Astrocyte (in vitro differentiated cells and primary cell): ENCODE measurements around the gene PRR16. TPM values are rescaled to one million over a fixed set of nuclear protein-coding genes. Genes with fewer than 3 reads are reported as not detected.

Source experiments
- DNase-seq: peaks from one replicate; pipeline ENCODE4 v3.0.0-alpha.2; 2010; ENCODE audit warnings: low read depth
- FAIRE-seq: peaks from 2 replicates; lab custom pipeline; 2011; peaks lifted over from hg19 to GRCh38; lab: Jason Lieb, UNC
- H2AFZ ChIP-seq: 2 replicates; pipeline ENCODE4 v1.6.0; 2012; ENCODE audit warnings: low read depth, low read length, inconsistent platforms
- H3K27ac ChIP-seq: 2 replicates; pipeline ENCODE4 v1.5.1; 2011; ENCODE audit warnings: low read depth, low read length, inconsistent platforms
- H3K27me3 ChIP-seq: 2 replicates; pipeline ENCODE4 v1.6.0; 2011; ENCODE audit warnings: low read length, inconsistent platforms; ENCODE audit not compliant: insufficient read depth
- H3K36me3 ChIP-seq: 2 replicates; pipeline ENCODE4 v1.5.1; 2011; ENCODE audit warnings: low read length, inconsistent platforms; ENCODE audit not compliant: insufficient read depth
- H3K4me1 ChIP-seq: 2 replicates; pipeline ENCODE4 v1.5.1; 2011; ENCODE audit warnings: low read length, inconsistent platforms; ENCODE audit not compliant: insufficient read depth
- H3K4me2 ChIP-seq: 2 replicates; pipeline ENCODE4 v1.6.0; 2012; ENCODE audit warnings: low read length, inconsistent platforms
- H3K4me3 ChIP-seq: 2 replicates; pipeline ENCODE4 v1.5.1; 2011; ENCODE audit warnings: low read depth, mild to moderate bottlenecking, low read length, inconsistent platforms; ENCODE audit not compliant: insufficient read depth
- H3K79me2 ChIP-seq: 2 replicates; pipeline ENCODE4 v1.6.0; 2012; ENCODE audit warnings: mild to moderate bottlenecking, low read length, inconsistent platforms; ENCODE audit not compliant: insufficient read depth
- H3K9ac ChIP-seq: 2 replicates; pipeline ENCODE4 v1.6.0; 2012; ENCODE audit warnings: mild to moderate bottlenecking, low read length, inconsistent platforms
- H3K9me3 ChIP-seq: 2 replicates; pipeline ENCODE4 v1.5.1; 2012; ENCODE audit warnings: low read depth, mild to moderate bottlenecking, low read length, inconsistent platforms; ENCODE audit not compliant: insufficient read depth
- H4K20me1 ChIP-seq: 2 replicates; pipeline ENCODE4 v1.6.0; 2012; ENCODE audit warnings: low read length, inconsistent platforms; ENCODE audit not compliant: insufficient read depth
- H3K27ac Mint-ChIP-seq: one replicate; pipeline ENCODE4 v1.8.0; 2021; ENCODE audit warnings: mild to moderate bottlenecking, mixed read lengths; ENCODE audit not compliant: unreplicated experiment
- H3K27me3 Mint-ChIP-seq: one replicate; pipeline ENCODE4 v1.8.0; 2021; ENCODE audit warnings: low read depth, mixed read lengths; ENCODE audit not compliant: unreplicated experiment
- H3K36me3 Mint-ChIP-seq: one replicate; pipeline ENCODE4 v1.8.0; 2021; ENCODE audit warnings: low read depth, mixed read lengths; ENCODE audit not compliant: unreplicated experiment
- H3K4me1 Mint-ChIP-seq: one replicate; pipeline ENCODE4 v1.8.0; 2021; ENCODE audit warnings: low read depth, mixed read lengths; ENCODE audit not compliant: unreplicated experiment
- H3K4me3 Mint-ChIP-seq: one replicate; pipeline ENCODE4 v1.8.0; 2021; ENCODE audit warnings: mild to moderate bottlenecking, moderate library complexity, mixed read lengths; ENCODE audit not compliant: unreplicated experiment
- H3K9me3 Mint-ChIP-seq: one replicate; pipeline ENCODE4 v1.8.0; 2021; ENCODE audit warnings: mild to moderate bottlenecking, mixed read lengths; ENCODE audit not compliant: unreplicated experiment
- EZH2 ChIP-seq: IDR thresholded peaks from 2 replicates; pipeline ENCODE4 v1.6.1; 2012; ENCODE audit warnings: mild to moderate bottlenecking, low read length, inconsistent platforms; ENCODE audit not compliant: insufficient read depth
- total RNA-seq: library from RNA; stranded (reverse); gene quantifications from 2 replicates; pipeline ENCODE4 v1.2.1, GENCODE V29; 2021
- TF ChIP-seq, protein P1 (sequence below): IDR thresholded peaks from 2 replicates; pipeline ENCODE4 v1.5.1; 2011; ENCODE audit warnings: low read depth, mild to moderate bottlenecking, inconsistent platforms, low read length, moderate library complexity; ENCODE audit not compliant: insufficient read depth

Gene PRR16
- total RNA-seq, 1 donor from 2014 or later: 9.1 TPM

DNA sequence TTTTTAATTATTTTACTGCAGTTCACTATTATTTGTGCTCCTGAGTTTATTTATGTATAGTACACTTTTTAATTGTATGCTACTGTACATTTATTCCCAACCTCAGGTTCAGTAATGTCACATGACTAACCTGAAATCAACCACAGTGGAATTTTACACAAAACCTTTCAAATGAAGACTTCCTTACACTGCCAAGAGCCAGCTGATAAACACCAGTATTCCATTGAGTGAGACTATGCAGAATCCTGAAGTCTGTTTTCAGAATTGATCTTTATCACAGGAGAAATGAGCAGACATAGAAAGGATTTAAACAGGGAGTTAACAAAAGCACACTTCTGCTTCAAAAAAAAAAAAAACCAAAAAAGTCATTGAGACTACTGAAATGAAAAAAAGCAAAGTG is 219.5 kb downstream of the PRR16 start:
- H3K4me1 ChIP-seq: peaks cover 25% of the 10 kb centered on the region
- H3K27ac ChIP-seq: no peak overlapping the region
- Mint-ChIP-seq H3K4me1 (peaks cover 28% of the 10 kb centered on the region), H3K4me3 (no peak overlapping the region), H3K9me3 (no peaks in the 10 kb centered on the region), H3K27ac (peak overlapping the region; percentile 73), H3K36me3 (peaks cover 5% of the 10 kb centered on the region), H3K27me3 (no peaks in the 10 kb centered on the region)
- H3K4me2 ChIP-seq: peak overlapping the region; percentile 41
- peak; percentile 58 for DNase-seq
- no peaks in the 10 kb centered on the region for H3K9me3 ChIP-seq
- no peak overlapping the region for H2AFZ ChIP-seq
- no peak overlapping the region for H3K4me3 ChIP-seq
- TF ChIP-seq EZH2: no peak
- TF ChIP-seq, protein P1, sequence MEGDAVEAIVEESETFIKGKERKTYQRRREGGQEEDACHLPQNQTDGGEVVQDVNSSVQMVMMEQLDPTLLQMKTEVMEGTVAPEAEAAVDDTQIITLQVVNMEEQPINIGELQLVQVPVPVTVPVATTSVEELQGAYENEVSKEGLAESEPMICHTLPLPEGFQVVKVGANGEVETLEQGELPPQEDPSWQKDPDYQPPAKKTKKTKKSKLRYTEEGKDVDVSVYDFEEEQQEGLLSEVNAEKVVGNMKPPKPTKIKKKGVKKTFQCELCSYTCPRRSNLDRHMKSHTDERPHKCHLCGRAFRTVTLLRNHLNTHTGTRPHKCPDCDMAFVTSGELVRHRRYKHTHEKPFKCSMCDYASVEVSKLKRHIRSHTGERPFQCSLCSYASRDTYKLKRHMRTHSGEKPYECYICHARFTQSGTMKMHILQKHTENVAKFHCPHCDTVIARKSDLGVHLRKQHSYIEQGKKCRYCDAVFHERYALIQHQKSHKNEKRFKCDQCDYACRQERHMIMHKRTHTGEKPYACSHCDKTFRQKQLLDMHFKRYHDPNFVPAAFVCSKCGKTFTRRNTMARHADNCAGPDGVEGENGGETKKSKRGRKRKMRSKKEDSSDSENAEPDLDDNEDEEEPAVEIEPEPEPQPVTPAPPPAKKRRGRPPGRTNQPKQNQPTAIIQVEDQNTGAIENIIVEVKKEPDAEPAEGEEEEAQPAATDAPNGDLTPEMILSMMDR: no peak
- H3K27me3 ChIP-seq: no peaks in the 10 kb centered on the region
- H3K36me3 ChIP-seq: no peaks in the 10 kb centered on the region
- H4K20me1 ChIP-seq: no peaks in the 10 kb centered on the region
- no peaks in the 10 kb centered on the region for H3K79me2 ChIP-seq
- FAIRE-seq: no peak
- H3K9ac ChIP-seq: no peak overlapping the region

- no peaks in the 10 kb centered on the region for H4K20me1 ChIP-seq
- H3K4me3 ChIP-seq: no peak overlapping the region
- Mint-ChIP-seq H3K27me3 (no peaks in the 10 kb centered on the region), H3K4me3 (no peak overlapping the region), H3K27ac (peak overlapping the region; percentile 73), H3K4me1 (peaks cover 25% of the 10 kb centered on the region), H3K9me3 (no peaks in the 10 kb centered on the region), H3K36me3 (peaks cover 5% of the 10 kb centered on the region)
- peaks cover 25% of the 10 kb centered on the region for H3K4me1 ChIP-seq
- H3K36me3 ChIP-seq: no peaks in the 10 kb centered on the region
- no peak overlapping the region for H3K4me2 ChIP-seq
- peak; percentile 21 for DNase-seq
- no peak overlapping the region for H3K27ac ChIP-seq
- no peaks in the 10 kb centered on the region for H3K9me3 ChIP-seq
- no peak for FAIRE-seq
- no peaks in the 10 kb centered on the region for H3K79me2 ChIP-seq
- no peak overlapping the region for H2AFZ ChIP-seq
- H3K9ac ChIP-seq: no peak overlapping the region
- no peaks in the 10 kb centered on the region for H3K27me3 ChIP-seq
- TF ChIP-seq EZH2: no peak
- TF ChIP-seq, protein P1: no peak
Measured at GRCh38 chr5:120684213-120684612, 220.1 kb downstream of the PRR16 start.

DNA sequence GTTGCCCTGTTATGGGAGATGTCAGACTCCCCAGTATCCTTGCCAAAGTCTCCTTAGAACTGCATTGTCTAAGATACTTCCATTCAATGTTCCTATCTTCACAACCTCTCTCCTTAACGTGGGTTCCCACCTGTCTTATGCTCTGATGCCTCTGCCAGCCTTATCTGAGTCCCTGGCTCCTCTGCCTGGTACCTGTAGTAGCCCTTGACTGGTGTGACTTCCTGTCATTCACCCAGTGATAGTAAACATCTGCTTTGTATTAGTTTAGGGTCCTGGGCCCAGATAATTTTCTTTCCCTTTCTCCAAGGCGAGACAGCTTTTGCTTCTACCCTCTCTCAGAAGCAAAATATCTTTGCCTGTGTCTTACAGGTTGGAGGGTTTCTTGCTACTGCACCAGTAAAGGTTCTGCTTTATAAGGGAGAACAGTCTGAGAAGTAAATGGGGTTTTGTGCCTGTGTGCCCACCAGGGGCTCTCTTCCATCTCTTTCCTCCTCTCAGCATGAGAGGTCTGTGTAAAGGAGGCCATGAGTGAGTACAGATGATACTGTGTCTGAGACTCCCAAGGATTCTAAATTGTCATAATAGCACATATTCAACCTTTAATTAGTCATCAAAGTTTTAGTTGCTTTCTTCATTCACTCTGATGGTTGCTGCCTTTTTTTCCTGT is 220.8 kb downstream of the PRR16 start:
- Histone ChIP-seq H3K4me3 (no peak overlapping the region), H3K79me2 (no peaks in the 10 kb centered on the region), H3K4me1 (peaks cover 25% of the 10 kb centered on the region), H3K4me2 (no peak overlapping the region), H3K9ac (no peak overlapping the region), H3K9me3 (no peaks in the 10 kb centered on the region), H3K36me3 (no peaks in the 10 kb centered on the region), H3K27me3 (no peaks in the 10 kb centered on the region), H3K27ac (no peak overlapping the region), H4K20me1 (no peaks in the 10 kb centered on the region), H2AFZ (no peak overlapping the region)
- peaks cover 25% of the 10 kb centered on the region for H3K4me1 Mint-ChIP-seq
- TF ChIP-seq, protein P1: peak; percentile 29
- no peak for TF ChIP-seq EZH2
- peaks cover 5% of the 10 kb centered on the region for H3K36me3 Mint-ChIP-seq
- no peak overlapping the region for H3K4me3 Mint-ChIP-seq
- H3K27ac Mint-ChIP-seq: no peak overlapping the region
- H3K27me3 Mint-ChIP-seq: no peaks in the 10 kb centered on the region
- no peaks in the 10 kb centered on the region for H3K9me3 Mint-ChIP-seq
- no peak for DNase-seq
- peak; percentile 75 for FAIRE-seq
